H1 (cell line): ENCODE measurements around the gene TAS1R1. TPM values are rescaled to one million over a fixed set of nuclear protein-coding genes. Genes with fewer than 3 reads are reported as not detected.

ENCODE experiments used
- BRCA1 ChIP-seq: IDR thresholded peaks from 2 replicates; pipeline ENCODE4 v1.6.1; 2012; ENCODE audit warnings: low read depth, low read length, improper control_type of control experiment
- FOSL1 ChIP-seq: IDR thresholded peaks from 2 replicates; pipeline ENCODE4 v1.6.1; 2011; ENCODE audit warnings: mild to moderate bottlenecking, low read depth, low read length, moderate library complexity; ENCODE audit not compliant: insufficient read depth
- GTF2F1 ChIP-seq: IDR thresholded peaks from 2 replicates; pipeline ENCODE4 v1.6.1; 2012; ENCODE audit warnings: low read depth, low read length, improper control_type of control experiment, borderline replicate concordance
- HDAC2 ChIP-seq, 2 experiments: fragments of 300-600 bp in 1 of 2; sonication (generic) in 1 of 2; IDR thresholded peaks; 2 replicates each; pipeline ENCODE4 v1.6.1; 2011 to 2012; ENCODE audit warnings: low read depth in 2 of 2, low read length in 2 of 2, mild to moderate bottlenecking in 2 of 2, moderate library complexity in 2 of 2, borderline replicate concordance in 1 of 2, inconsistent platforms in 1 of 2
- JUND ChIP-seq: IDR thresholded peaks from 2 replicates; pipeline ENCODE4 v1.6.1; 2011; ENCODE audit warnings: mild to moderate bottlenecking, improper control_type of control experiment, low read length
- KDM1A ChIP-seq: fragments of 200-600, 300-600 bp; sonication (generic); IDR thresholded peaks from 2 replicates; pipeline ENCODE4 v1.7.1; 2016; ENCODE audit warnings: mild to moderate bottlenecking, low read length, borderline replicate concordance
- KDM4A ChIP-seq: IDR thresholded peaks from one replicate; pipeline ENCODE4 v1.7.1; 2012; ENCODE audit warnings: low read depth, mild to moderate bottlenecking, moderate library complexity, low read length, inconsistent platforms; ENCODE audit not compliant: severe bottlenecking
- MAFK ChIP-seq: IDR thresholded peaks from 2 replicates; pipeline ENCODE4 v1.6.1; 2012; ENCODE audit warnings: low read depth, mild to moderate bottlenecking, improper control_type of control experiment, low read length
- POLR2AphosphoS5 ChIP-seq: IDR thresholded peaks from 2 replicates; pipeline ENCODE4 v1.6.1; 2011; ENCODE audit warnings: low read depth, low read length
- RBBP5 ChIP-seq: IDR thresholded peaks from 2 replicates; pipeline ENCODE4 v1.7.1; 2012; ENCODE audit warnings: low read depth, mild to moderate bottlenecking, inconsistent platforms, low read length, moderate library complexity, borderline replicate concordance
- SIN3A ChIP-seq, 2 experiments: IDR thresholded peaks in 1 of 2; conservative IDR thresholded peaks in 1 of 2; 2 replicates each; pipeline ENCODE4 v1.6.1; 2011 to 2012; ENCODE audit warnings: low read length in 2 of 2, improper control_type of control experiment in 1 of 2, low read depth in 1 of 2, mild to moderate bottlenecking in 1 of 2
- SIX5 ChIP-seq: IDR thresholded peaks from 2 replicates; pipeline ENCODE4 v1.6.1; 2011; ENCODE audit warnings: mild to moderate bottlenecking, low read depth, low read length
- TAF7 ChIP-seq: optimal IDR thresholded peaks from 2 replicates; pipeline ENCODE3; 2011; ENCODE audit warnings: low read depth, mild to moderate bottlenecking, inconsistent platforms, low read length, moderate library complexity, borderline replicate concordance
- TBP ChIP-seq: IDR thresholded peaks from 2 replicates; pipeline ENCODE4 v1.6.1; 2011; ENCODE audit warnings: low read depth, low read length, improper control_type of control experiment
- YY1 ChIP-seq: IDR thresholded peaks from 2 replicates; pipeline ENCODE4 v1.6.1; 2011; ENCODE audit warnings: low read depth, mild to moderate bottlenecking, low read length
- polyA plus RNA-seq, 7 experiments: library from polyadenylated mRNA; depleted of rRNA in 3 of 7; stranded (reverse) in 5 of 7; unstranded in 2 of 7; fragments of >200 nt in 5 of 7; fragments of 200-250 nt in 2 of 7; gene quantifications; 1 replicate in 5 of 7; 2 replicates in 1 of 7; 4 replicates in 1 of 7; pipeline versions ENCODE4 v1.2.1 to v1.2.3, GENCODE V29; 2011 to 2013; ENCODE audit warnings: missing spikeins in 2 of 7, mixed read lengths in 2 of 7
- total RNA-seq: library from RNA; stranded (reverse); fragmentation: NEBNext Ultra II Directional; extraction: Animal tissue kit (Norgen Biotek cat#: 25700); gene quantifications from 2 replicates; pipeline ENCODE4 v1.2.1, GENCODE V29; 2021
- TF ChIP-seq, protein P1 (sequence below): IDR thresholded peaks from 2 replicates; pipeline ENCODE4 v1.6.1; 2011; ENCODE audit warnings: low read depth, mild to moderate bottlenecking, low read length; ENCODE audit not compliant: insufficient read depth
- TF ChIP-seq, protein P2 (sequence below): IDR thresholded peaks from 2 replicates; pipeline ENCODE4 v1.6.1; 2011; ENCODE audit warnings: low read length, improper control_type of control experiment
- TF ChIP-seq, protein P3 (sequence below), 3 experiments: IDR thresholded peaks; 1 replicate in 2 of 3; 2 replicates in 1 of 3; pipeline versions ENCODE4 v1.5.1 to v1.6.1; 2011; ENCODE audit warnings: low read length in 3 of 3, mild to moderate bottlenecking in 3 of 3, inconsistent platforms in 2 of 3, low read depth in 1 of 3, moderate library complexity in 1 of 3; ENCODE audit not compliant: insufficient read depth in 1 of 3; ENCODE audit errors: control extremely low read depth in 1 of 3

The TAS1R1 gene
- total and polyA plus RNA-seq, 2 of the 8 experiments (the other 6 are each of a cell fraction or from before 2014, with no cell fraction given) = 0.26 TPM; not detected in 1

- TF ChIP-seq TBP = peak; percentile 85; the same call in 1 of the 2 replicates
- TF ChIP-seq KDM1A = no peak
- TF ChIP-seq, protein P1, sequence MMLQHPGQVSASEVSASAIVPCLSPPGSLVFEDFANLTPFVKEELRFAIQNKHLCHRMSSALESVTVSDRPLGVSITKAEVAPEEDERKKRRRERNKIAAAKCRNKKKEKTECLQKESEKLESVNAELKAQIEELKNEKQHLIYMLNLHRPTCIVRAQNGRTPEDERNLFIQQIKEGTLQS = no peak
- TF ChIP-seq SIN3A (conservative IDR thresholded peaks at IDR 0.05 in 1 of 2, IDR thresholded peaks at IDR 0.05 in 1 of 2; ENCODE audit: low read depth in 1 of 2, low read length in 2 of 2) = 0 out of 4 replicates have a peak, but pooled peaks of 1 of the 2 experiments have one; percentile 47
- peak; percentile 99 for TF ChIP-seq RBBP5
- TF ChIP-seq FOSL1 = no peak
- TF ChIP-seq JUND = peak; percentile 46; the same call in 1 of the 2 replicates
- peak; percentile 95 for TF ChIP-seq YY1
- peak; percentile 78 for TF ChIP-seq TAF7
- TF ChIP-seq, protein P2, sequence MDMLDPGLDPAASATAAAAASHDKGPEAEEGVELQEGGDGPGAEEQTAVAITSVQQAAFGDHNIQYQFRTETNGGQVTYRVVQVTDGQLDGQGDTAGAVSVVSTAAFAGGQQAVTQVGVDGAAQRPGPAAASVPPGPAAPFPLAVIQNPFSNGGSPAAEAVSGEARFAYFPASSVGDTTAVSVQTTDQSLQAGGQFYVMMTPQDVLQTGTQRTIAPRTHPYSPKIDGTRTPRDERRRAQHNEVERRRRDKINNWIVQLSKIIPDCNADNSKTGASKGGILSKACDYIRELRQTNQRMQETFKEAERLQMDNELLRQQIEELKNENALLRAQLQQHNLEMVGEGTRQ = no peak
- TF ChIP-seq MAFK = no peak
- TF ChIP-seq GTF2F1 = peak; percentile 84; the same call in 1 of the 2 replicates
- TF ChIP-seq HDAC2 (IDR thresholded peaks at IDR 0.05; ENCODE audit: borderline replicate concordance in 1 of 2, low read depth in 2 of 2, low read length in 2 of 2) = peak in 1 of 2 experiments; percentile 88; a peak in 1 of 4 replicates
- TF ChIP-seq POLR2AphosphoS5 = peak; percentile 83
- TF ChIP-seq, protein P3, sequence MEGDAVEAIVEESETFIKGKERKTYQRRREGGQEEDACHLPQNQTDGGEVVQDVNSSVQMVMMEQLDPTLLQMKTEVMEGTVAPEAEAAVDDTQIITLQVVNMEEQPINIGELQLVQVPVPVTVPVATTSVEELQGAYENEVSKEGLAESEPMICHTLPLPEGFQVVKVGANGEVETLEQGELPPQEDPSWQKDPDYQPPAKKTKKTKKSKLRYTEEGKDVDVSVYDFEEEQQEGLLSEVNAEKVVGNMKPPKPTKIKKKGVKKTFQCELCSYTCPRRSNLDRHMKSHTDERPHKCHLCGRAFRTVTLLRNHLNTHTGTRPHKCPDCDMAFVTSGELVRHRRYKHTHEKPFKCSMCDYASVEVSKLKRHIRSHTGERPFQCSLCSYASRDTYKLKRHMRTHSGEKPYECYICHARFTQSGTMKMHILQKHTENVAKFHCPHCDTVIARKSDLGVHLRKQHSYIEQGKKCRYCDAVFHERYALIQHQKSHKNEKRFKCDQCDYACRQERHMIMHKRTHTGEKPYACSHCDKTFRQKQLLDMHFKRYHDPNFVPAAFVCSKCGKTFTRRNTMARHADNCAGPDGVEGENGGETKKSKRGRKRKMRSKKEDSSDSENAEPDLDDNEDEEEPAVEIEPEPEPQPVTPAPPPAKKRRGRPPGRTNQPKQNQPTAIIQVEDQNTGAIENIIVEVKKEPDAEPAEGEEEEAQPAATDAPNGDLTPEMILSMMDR (IDR thresholded peaks at IDR 0.05; ENCODE audit: control extremely low read depth in 1 of 3, insufficient read depth in 1 of 3, low read depth in 1 of 3, low read length in 3 of 3) = peak; percentile 85 to 93 (median 87)
- peak; percentile 96 for TF ChIP-seq KDM4A
- no peak for TF ChIP-seq SIX5
- TF ChIP-seq BRCA1 = peak; percentile 97
Observed at GRCh38 chr1:6554031-6554906, 838 bp upstream of the TAS1R1 start, which contains the start of gene NOL9 (continued).
